Measurements from ENCODE around the gene SECISBP2. TPM values are rescaled to one million over a fixed set of nuclear protein-coding genes. Genes with fewer than 3 reads are reported as not detected.

SECISBP2 gene
- total and polyA plus RNA-seq, 2 of the 13 experiments (the other 11 are each of a cell fraction or from before 2014, with no cell fraction given), result 32.4 to 38.0 TPM

GRCh38 chr9:89310475-89311345 is 7.6 kb upstream of the SECISBP2 start, which contains the start of gene CKS2 (continued):
- TF ChIP-seq SNAPC2 (CRISPR knock-in tag; IDR thresholded peaks at IDR 0.05), result no peak
- TF ChIP-seq KDM2A (CRISPR knock-in tag; IDR thresholded peaks at IDR 0.05; ENCODE audit: borderline replicate concordance, low read depth), result peak; percentile 80
- 0 out of 2 replicates have a peak, but pooled peaks have one; percentile 38 for TF ChIP-seq PITX1 (CRISPR knock-in tag; IDR thresholded peaks at IDR 0.05)
- TF ChIP-seq GLMP (CRISPR knock-in tag; IDR thresholded peaks at IDR 0.05; ENCODE audit: borderline replicate concordance), result no peak
- TF ChIP-seq MTERF4 (CRISPR knock-in tag; IDR thresholded peaks at IDR 0.05), result no peak
- TF ChIP-seq JUND (CRISPR knock-in tag; IDR thresholded peaks at IDR 0.05), result no peak; the same call in 1 of the 2 replicates
- TF ChIP-seq KLF13 (CRISPR knock-in tag; IDR thresholded peaks at IDR 0.05), result no peak
- peak; percentile 83 for TF ChIP-seq ZFP91 (CRISPR knock-in tag; IDR thresholded peaks at IDR 0.05; ENCODE audit: borderline replicate concordance)
- peak; percentile 22; the same call in 1 of the 2 replicates for TF ChIP-seq ZSCAN31 (CRISPR knock-in tag; IDR thresholded peaks at IDR 0.05; ENCODE audit: low read depth)
- no peak for TF ChIP-seq NFE2L2 (IDR thresholded peaks at IDR 0.05; ENCODE audit: low read length)
- no peak; the same call in 1 of the 2 replicates for TF ChIP-seq ZXDC (CRISPR knock-in tag; IDR thresholded peaks at IDR 0.05)
- TF ChIP-seq ZMYM2 (CRISPR knock-in tag; IDR thresholded peaks at IDR 0.05), result peak; percentile 55; the same call in 1 of the 2 replicates
- TF ChIP-seq ZNF737 (CRISPR knock-in tag; IDR thresholded peaks at IDR 0.05; ENCODE audit: borderline replicate concordance), result no peak
- no peak for TF ChIP-seq THYN1 (CRISPR knock-in tag; IDR thresholded peaks at IDR 0.05; ENCODE audit: borderline replicate concordance, low read depth)
- peak; percentile 89 for TF ChIP-seq ZNF777 (CRISPR knock-in tag; IDR thresholded peaks at IDR 0.05)
- no peak for TF ChIP-seq TIGD3 (CRISPR knock-in tag; IDR thresholded peaks at IDR 0.05; ENCODE audit: borderline replicate concordance)
- TF ChIP-seq MBNL3 (CRISPR knock-in tag; conservative IDR thresholded peaks at IDR 0.05), result no peak
- TF ChIP-seq ZNF530 (CRISPR knock-in tag; IDR thresholded peaks at IDR 0.05; ENCODE audit: low read depth), result no peak
- TF ChIP-seq XBP1 (CRISPR knock-in tag; IDR thresholded peaks at IDR 0.05), result no peak
- no peak for TF ChIP-seq SMARCE1 (IDR thresholded peaks at IDR 0.05; ENCODE audit: borderline replicate concordance)
